ENCODE data around the gene TBX2. TPM values are rescaled to one million over a fixed set of nuclear protein-coding genes. Genes with fewer than 3 reads are reported as not detected.

Gene TBX2
- total RNA-seq, 1 experiment from 2014 or later = not detected

DNA sequence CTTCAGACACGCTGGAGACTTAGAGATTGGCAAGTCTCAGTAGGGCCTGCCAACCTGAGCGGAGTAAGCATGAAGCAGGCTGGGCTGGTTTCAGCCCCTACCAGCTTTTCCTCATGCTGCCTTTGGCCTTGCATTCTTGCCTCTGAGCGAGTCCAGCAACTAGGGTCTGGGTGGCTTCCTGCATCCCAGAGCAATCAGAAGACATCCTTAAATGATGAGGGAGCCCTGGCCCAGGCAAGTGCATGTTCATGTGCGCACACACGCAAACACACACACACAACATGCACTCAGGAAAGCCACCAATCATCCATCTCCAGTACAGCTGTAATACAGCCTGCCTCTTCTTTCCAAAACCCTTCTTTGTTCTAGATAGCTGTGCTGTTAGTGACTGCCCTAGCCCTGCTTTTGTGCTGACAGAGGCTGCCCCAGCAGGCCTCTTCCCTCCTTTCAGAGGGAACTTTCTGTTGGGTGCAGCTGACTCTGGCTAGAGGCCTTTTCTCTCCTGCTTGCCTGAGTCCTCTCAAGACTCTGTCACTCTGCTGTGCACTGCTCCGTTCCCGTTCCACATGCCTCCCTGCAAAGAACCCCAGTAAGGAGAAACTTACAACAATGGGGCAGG, 30.7 kb upstream of the TBX2 start:
- Histone ChIP-seq H3K27ac (ENCODE audit: insufficient read length, low read depth, low read length) (no peak overlapping the region), H3K79me1 (ENCODE audit: insufficient read depth, low read depth, low read length, poor library complexity, severe bottlenecking) (no peaks in the 10 kb centered on the region), H3K4me1 (ENCODE audit: insufficient read depth, low read length) (no peaks in the 10 kb centered on the region), H3K14ac (ENCODE audit: insufficient read depth, low read length) (peak overlapping the region; percentile 46; the same call in 1 of the 2 replicates), H4K5ac (ENCODE audit: insufficient read length, low read depth, low read length) (no peak overlapping the region), H3K4me2 (ENCODE audit: insufficient read depth, insufficient read length, low read length) (no peak overlapping the region), H3K9ac (ENCODE audit: extremely low read depth, insufficient read length, low read length) (no peak overlapping the region), H3K4ac (ENCODE audit: low read depth, low read length) (no peak overlapping the region), H4K8ac (replicated peaks; ENCODE audit: insufficient read length, low read depth, low read length) (no peak overlapping the region), H2BK5ac (ENCODE audit: insufficient read length, low read length) (no peak overlapping the region), H3K9me3 (ENCODE audit: control insufficient read depth, low read depth, low read length) (no peaks in the 10 kb centered on the region), H3K18ac (ENCODE audit: insufficient read length, low read depth, low read length) (no peak overlapping the region), H2AK5ac (ENCODE audit: insufficient read length, low read length) (no peak overlapping the region), H2BK15ac (ENCODE audit: low read depth, low read length) (no peak overlapping the region), H2AFZ (ENCODE audit: low read length) (no peak overlapping the region), H3K56ac (ENCODE audit: insufficient read length, low read depth, low read length) (no peak overlapping the region), H2BK20ac (ENCODE audit: low read depth, low read length, poor library complexity, severe bottlenecking) (no peak overlapping the region), H3K23ac (ENCODE audit: insufficient read length, low read depth, low read length) (no peak overlapping the region), H3K23me2 (ENCODE audit: insufficient read length, low read depth, low read length, poor library complexity, severe bottlenecking) (no peaks in the 10 kb centered on the region), H3T11ph (ENCODE audit: low read length) (no peak overlapping the region), H2BK12ac (ENCODE audit: insufficient read length, low read depth, low read length) (no peak overlapping the region), H4K20me1 (ENCODE audit: control insufficient read depth, insufficient read depth, insufficient read length) (no peaks in the 10 kb centered on the region), H2BK120ac (ENCODE audit: low read depth, low read length, poor library complexity, severe bottlenecking) (no peak overlapping the region), H4K91ac (ENCODE audit: insufficient read length, low read depth, low read length) (no peak overlapping the region), H3K27me3 (ENCODE audit: insufficient read depth, low read length) (no peaks in the 10 kb centered on the region), H3K79me2 (ENCODE audit: insufficient read depth, low read length) (no peaks in the 10 kb centered on the region)
- no CpG with 5 or more reads among the region's 7 CpGs for WGBS (ENCODE audit: extremely low coverage, insufficient read length, low lambda C conversion rate)
- peak overlapping the region in 1 of 3 experiments; percentile 49; a peak in 4 of 7 replicates for H3K27ac Mint-ChIP-seq
- H3K9me3 Mint-ChIP-seq = no peaks in the 10 kb centered on the region
- TF ChIP-seq, protein P1, sequence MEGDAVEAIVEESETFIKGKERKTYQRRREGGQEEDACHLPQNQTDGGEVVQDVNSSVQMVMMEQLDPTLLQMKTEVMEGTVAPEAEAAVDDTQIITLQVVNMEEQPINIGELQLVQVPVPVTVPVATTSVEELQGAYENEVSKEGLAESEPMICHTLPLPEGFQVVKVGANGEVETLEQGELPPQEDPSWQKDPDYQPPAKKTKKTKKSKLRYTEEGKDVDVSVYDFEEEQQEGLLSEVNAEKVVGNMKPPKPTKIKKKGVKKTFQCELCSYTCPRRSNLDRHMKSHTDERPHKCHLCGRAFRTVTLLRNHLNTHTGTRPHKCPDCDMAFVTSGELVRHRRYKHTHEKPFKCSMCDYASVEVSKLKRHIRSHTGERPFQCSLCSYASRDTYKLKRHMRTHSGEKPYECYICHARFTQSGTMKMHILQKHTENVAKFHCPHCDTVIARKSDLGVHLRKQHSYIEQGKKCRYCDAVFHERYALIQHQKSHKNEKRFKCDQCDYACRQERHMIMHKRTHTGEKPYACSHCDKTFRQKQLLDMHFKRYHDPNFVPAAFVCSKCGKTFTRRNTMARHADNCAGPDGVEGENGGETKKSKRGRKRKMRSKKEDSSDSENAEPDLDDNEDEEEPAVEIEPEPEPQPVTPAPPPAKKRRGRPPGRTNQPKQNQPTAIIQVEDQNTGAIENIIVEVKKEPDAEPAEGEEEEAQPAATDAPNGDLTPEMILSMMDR (conservative IDR thresholded peaks at IDR 0.05) = no peak
- H3K4me1 Mint-ChIP-seq = peaks cover 14 to 23% of the 10 kb centered on the region in 2 experiments
- H3K27me3 Mint-ChIP-seq (ENCODE audit: low read depth) = no peaks in the 10 kb centered on the region
- H3K36me3 Mint-ChIP-seq (ENCODE audit: insufficient read depth in 1 of 3, low read depth in 3 of 3) = no peaks in the 10 kb centered on the region
- H3K4me3 Mint-ChIP-seq = no peak overlapping the region
- DNase-seq = no peak

Measured in H9 (cell line).